ENCODE measurements around the gene U2AF2.

GRCh38 chr19:55621673-55622231 is 33.1 kb upstream of the U2AF2 start:
- TF ChIP-seq CTCF (IDR thresholded peaks at IDR 0.05) (no peak), POLR2A (IDR thresholded peaks at IDR 0.05) (no peak)

Measured in Peyer's patch (tissue), 4 donors.